B cell (primary cell): ENCODE results near the gene DUSP14.

Source experiments
- EZH2 ChIP-seq: IDR thresholded peaks from 2 replicates; pipeline ENCODE4 v1.6.1; 2012; ENCODE audit warnings: borderline replicate concordance, low read depth, mild to moderate bottlenecking, moderate library complexity, low read length; ENCODE audit not compliant: insufficient read depth, poor library complexity, severe bottlenecking
- TF ChIP-seq, protein P1 (sequence below): fragments of 200-600 bp; IDR thresholded peaks from one replicate; pipeline ENCODE4 v1.8.0; 2022; ENCODE audit warnings: antibody characterized with exemption, mild to moderate bottlenecking

- TF ChIP-seq, protein P1, sequence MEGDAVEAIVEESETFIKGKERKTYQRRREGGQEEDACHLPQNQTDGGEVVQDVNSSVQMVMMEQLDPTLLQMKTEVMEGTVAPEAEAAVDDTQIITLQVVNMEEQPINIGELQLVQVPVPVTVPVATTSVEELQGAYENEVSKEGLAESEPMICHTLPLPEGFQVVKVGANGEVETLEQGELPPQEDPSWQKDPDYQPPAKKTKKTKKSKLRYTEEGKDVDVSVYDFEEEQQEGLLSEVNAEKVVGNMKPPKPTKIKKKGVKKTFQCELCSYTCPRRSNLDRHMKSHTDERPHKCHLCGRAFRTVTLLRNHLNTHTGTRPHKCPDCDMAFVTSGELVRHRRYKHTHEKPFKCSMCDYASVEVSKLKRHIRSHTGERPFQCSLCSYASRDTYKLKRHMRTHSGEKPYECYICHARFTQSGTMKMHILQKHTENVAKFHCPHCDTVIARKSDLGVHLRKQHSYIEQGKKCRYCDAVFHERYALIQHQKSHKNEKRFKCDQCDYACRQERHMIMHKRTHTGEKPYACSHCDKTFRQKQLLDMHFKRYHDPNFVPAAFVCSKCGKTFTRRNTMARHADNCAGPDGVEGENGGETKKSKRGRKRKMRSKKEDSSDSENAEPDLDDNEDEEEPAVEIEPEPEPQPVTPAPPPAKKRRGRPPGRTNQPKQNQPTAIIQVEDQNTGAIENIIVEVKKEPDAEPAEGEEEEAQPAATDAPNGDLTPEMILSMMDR: no peak
- no peak for TF ChIP-seq EZH2
Observed at GRCh38 chr17:37538981-37539659, 49.4 kb downstream of the DUSP14 start.
